Measurements from ENCODE around the gene CFAP69.

Gene CFAP69, protein sequence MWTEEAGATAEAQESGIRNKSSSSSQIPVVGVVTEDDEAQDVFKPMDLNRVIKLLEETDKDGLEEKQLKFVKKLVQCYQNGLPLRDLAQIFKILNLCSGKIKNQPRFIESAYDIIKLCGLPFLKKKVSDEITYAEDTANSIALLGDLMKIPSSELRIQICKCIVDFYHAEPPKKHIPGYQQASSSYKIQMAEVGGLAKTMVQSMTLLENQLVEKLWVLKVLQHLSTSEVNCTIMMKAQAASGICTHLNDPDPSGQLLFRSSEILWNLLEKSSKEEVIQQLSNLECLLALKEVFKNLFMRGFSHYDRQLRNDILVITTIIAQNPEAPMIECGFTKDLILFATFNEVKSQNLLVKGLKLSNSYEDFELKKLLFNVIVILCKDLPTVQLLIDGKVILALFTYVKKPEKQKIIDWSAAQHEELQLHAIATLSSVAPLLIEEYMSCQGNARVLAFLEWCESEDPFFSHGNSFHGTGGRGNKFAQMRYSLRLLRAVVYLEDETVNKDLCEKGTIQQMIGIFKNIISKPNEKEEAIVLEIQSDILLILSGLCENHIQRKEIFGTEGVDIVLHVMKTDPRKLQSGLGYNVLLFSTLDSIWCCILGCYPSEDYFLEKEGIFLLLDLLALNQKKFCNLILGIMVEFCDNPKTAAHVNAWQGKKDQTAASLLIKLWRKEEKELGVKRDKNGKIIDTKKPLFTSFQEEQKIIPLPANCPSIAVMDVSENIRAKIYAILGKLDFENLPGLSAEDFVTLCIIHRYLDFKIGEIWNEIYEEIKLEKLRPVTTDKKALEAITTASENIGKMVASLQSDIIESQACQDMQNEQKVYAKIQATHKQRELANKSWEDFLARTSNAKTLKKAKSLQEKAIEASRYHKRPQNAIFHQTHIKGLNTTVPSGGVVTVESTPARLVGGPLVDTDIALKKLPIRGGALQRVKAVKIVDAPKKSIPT

DNA sequence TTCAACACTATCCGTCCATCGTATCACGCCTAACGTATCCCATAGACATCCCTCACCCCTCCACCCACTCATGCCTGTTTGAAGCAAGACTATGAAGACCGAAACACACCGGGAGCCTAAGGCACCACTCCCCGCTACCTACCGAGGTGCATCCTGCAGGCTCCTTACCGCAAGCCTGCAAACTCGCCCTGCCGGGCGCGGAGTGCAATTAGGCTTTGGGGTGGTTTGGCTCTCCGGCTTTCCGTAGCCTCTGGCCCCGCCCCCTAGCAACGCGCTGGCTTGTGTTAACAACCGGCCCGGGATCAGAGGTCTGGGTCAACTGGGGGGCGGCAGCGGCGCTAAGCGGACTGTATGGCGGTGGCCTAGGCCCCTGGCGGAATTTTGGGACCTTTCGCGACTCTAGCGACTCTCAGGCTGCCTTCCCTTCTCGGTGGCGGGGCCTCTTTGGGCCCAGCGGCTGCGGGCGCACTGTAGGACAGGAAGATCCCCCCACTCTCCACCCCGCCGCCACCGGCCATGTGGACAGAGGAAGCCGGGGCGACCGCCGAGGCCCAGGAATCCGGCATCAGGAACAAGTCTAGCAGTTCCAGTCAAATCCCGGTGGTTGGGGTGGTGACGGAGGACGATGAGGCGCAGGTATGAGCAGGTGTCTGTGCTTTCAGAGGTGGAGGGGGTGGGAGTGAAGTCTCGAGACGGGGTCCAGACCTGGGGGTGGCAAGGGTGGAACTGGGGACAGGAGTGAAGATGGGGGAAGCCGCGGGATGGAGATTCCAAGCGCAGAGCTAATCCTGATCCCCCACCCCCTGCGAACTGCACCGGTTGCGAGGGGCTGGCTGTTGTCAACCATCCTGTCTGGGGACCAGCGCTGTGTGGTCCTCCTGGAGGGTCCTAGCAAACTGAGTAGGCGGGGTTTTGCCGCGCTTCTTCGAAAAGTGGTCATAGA is at the start of gene CFAP69:
Gene CFAP69 (plus strand): TSS at position 266 of the 943 bp plus-strand sequence. CDS start 251 bp downstream, at position 517.
- DNase-seq (ENCODE audit: extremely low read depth in 1 of 2, low read depth in 1 of 2), result peak; percentile 66 to 82

DNA sequence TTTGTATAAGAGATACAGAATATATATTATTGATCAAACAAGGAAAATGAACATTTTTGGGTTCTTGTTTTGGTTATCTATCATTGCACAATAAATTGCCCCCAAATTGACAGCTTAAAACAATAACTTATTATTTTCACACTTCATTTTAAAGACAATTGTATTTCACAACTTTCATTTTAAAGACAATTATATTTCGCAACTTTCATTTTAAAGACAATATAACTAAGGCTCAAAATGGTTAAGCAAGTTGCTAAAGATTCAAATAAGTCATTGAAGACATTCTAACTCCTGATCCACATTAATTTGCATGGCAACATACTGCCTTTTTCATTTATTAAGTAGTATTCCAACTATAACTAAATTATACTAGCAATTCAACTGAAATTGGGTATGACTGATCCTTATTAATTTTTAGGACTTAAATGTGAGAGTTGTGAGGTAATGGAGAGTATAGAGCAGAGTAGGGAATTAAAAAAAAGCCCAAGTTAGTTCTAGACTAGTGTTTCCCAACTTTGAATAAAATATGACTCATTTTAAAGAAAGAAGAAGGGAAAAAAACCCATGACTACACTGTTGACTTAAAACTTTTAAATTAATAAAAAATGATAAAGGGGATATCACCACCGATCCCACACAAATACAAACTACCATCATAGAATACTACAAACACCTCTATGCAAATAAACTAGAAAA is 43.3 kb upstream of the CFAP69 start:
- DNase-seq (ENCODE audit: extremely low read depth in 1 of 2, low read depth in 1 of 2), result no peak

DNA sequence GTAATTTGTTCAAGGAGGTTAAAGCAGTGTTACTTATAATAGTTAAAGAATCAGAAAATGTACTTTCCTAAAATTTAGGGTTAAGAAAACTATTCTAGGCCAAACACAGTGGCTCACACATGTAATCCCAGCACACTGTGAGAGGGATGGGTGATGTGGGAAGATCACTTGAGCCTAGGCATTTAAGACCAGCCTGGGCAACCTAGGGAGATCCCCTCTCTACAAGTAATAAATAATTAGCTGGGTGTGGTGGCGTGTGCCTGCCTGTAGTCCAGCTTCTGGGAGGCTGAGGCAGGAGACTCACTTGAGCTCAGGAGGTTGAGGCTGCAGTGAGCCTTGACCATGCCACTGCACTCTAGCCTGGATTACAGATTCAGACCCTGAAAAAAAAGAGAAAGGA is 37.0 kb upstream of the CFAP69 start:
- DNase-seq (ENCODE audit: extremely low read depth in 1 of 2, low read depth in 1 of 2), result no peak

DNA sequence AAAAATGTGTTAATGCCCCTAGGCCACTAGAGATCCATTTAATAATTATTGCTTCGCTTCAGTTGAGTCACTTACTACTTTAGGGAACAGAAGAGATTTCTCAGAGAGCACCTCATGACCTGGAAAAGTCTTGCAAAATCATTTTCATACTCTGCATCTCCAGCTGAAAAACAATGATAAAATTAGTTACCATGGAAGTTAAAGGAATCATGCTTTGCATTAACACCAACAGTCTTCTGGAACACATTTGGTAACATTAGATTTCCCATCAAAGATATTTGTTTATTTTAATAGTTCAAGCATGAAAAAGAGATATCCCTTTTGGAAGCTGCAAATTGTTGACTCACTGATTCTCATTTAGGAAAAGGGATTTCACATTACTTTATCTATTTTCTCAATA is 35.2 kb upstream of the CFAP69 start:
- DNase-seq (ENCODE audit: extremely low read depth in 1 of 2, low read depth in 1 of 2), result no peak

DNA sequence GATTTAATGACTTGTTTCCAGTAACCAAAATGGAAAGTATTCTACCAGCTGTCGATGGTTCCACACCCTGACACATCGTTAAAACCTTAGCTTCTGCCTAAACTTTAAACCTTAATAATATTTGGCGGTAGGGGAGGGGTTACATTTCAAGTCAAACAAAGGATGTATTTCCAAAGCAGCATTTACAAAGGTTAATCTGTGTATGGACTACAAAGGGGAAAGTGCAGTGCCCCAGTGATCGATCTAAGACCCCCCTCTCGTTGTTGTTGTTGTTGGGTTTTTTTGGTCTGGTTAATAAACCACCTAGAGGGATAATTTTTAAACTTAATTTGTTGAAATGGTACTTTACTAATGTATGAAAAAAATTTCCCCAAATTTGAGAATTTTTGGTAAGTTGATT is 34.5 kb upstream of the CFAP69 start:
- no peak for DNase-seq (ENCODE audit: extremely low read depth in 1 of 2, low read depth in 1 of 2)

DNA sequence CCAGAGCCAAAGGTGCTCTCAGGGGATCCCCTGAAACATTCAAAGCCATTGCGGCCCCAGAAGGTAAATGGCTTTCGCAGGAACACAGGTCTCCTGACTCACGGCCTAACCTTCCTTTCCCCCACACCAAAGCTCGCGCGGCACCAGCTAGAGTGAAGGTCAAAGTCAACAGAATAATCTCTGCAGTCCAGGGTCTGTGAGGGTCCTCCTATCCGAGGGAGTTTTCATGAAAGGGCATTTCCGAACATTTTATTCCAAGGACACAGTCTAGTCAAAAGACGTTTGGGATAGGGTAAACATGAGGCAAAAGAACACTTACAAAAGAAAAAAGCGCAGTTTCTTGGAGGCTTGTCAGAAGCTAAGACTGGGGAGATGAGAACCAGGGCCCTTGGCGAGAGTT is 34.0 kb upstream of the CFAP69 start:
- DNase-seq (ENCODE audit: extremely low read depth in 1 of 2, low read depth in 1 of 2), result no peak

DNA sequence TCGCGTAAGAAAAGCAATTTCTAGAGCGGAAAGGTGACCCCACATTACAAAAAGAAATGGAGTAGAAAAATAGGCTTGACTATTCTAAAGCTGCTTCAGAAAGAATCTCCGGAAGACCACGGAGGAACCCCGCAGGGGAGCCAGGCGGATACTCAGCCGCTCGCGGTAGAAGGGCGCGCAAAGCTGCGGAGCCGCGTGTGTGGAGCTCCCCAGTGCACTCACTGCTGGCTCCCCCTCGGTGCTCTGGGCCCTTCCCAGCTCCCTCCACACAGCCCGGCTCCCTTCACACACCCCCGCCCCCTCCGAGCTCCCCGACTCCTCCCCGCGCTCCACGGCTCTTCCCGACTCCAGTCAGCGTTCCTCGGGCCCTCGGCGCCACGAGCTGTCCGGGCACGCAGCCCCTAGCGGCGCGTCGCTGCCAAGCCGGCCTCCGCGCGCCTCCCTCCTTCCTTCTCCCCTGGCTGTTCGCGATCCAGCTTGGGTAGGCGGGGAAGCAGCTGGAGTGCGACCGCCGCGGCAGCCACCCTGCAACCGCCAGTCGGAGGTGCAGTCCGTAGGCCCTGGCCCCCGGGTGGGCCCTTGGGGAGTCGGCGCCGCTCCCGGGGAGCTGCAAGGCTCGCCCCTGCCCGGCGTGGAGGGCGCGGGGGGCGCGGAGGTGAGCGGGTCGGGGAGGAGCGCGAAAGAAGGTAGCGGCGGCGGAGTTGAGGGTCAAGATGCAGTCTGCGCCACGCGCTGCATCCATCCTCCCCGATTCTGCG is 33.4 kb upstream of the CFAP69 start, which contains the start of gene STEAP2:
Gene STEAP2 (plus strand): TSS at position 350 of the 758 bp plus-strand sequence. CDS start 13,343 bp downstream, outside the sequence.
- peak; percentile 5 to 8 for DNase-seq (ENCODE audit: extremely low read depth in 1 of 2, low read depth in 1 of 2)

DNA sequence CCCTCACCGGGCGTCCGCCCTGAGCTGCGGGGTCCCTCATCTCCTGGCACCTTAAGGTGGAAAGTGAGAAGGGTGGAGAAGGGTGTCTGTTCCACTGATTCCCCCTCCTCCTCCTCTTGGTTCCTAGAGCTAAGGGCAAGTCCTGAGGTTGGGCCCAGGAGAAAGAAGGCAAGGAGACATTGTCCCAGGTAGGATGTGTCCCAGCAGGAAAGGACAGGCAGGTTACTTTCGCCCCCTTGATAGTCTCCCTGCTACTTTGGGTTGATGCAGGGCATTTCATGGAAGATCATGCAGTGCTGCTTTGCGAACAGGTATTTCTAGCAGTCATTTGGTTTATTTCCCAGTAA is 32.9 kb upstream of the CFAP69 start:
- DNase-seq (ENCODE audit: extremely low read depth in 1 of 2, low read depth in 1 of 2), result no peak

DNA sequence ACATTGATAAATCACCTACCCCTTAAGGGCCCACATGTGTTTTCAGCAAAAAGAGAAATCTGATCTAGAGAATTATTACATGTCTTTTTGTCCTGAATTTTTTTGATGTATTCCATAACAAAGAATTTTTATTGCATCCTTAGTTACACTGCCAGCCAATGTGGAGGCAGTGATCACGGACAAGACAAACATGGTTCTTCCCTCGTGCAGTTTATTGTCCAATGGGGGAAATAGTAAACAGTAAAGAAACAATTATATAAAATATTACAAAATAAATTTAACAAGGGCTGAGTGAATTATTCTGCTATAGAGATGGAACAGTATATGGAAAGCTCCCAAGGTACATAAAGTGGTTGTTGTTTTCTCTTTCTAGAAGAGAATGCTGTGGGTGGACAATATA is 31.5 kb upstream of the CFAP69 start:
- no peak for DNase-seq (ENCODE audit: extremely low read depth in 1 of 2, low read depth in 1 of 2)

DNA sequence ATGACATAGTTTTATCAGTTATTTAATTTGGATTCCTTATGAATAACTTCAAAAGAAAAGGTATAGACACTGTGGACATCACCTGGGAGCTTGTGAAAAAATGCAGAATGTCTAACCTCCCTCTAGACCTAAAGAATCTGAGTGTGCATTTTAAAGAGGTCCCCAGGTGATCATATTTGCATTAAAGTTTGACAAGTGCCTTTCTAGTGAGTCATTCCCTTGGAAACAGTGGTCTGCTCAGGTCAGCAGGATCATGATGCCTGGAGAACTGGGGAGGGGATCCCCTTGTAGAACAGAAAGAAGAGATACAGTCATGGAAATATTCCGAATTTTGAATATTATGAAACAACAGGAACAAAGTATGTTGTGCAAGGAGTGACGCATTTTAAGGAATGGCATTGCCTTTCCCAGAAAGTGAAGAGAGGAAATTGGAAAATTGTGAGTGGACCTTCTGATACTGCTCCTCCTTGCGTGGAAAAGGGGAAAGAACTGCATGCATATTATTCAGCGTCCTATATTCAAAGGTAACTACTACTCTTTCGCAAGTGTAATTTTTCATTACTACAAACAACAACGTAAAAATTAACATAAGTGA is 28.8 kb upstream of the CFAP69 start:
- DNase-seq (ENCODE audit: extremely low read depth in 1 of 2, low read depth in 1 of 2), result no peak

DNA sequence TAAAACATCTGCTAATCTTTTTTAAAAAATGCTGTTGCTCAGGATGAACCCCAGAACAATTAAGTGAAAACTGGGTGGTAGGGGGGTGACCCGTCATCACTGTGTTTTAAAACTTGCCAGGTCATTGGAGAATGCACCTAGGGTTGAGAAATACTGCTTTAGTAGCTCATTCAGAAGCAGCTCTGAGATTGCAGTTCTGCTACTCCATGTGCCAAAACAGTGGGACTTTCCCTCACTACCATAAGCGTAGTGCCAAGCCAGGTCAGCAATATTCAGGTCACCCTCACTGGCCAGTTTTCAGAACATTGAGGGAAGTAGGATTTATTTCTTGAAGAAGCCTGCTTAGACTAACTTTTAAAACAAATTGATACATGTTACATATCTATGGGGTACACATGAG is 28.2 kb upstream of the CFAP69 start:
- DNase-seq (ENCODE audit: extremely low read depth in 1 of 2, low read depth in 1 of 2), result no peak

DNA sequence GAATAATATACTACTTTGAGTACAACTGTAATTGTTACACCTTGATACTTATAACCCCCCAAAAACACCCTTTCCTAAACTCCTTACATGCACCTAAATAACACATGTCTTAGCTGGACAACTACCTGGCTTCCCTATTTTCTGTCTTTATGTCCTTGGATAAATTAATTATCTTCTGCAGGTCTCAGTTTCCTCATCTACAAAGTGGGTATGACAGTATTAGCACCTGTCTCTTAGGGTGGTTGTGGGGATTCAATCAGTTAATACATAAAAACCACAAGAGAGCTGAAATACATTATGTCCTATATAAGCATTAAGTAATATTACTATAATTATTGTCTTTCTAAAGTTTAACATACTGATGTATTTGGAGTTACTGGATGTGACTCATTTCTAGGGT is 22.6 kb upstream of the CFAP69 start:
- DNase-seq (ENCODE audit: extremely low read depth in 1 of 2, low read depth in 1 of 2), result no peak

DNA sequence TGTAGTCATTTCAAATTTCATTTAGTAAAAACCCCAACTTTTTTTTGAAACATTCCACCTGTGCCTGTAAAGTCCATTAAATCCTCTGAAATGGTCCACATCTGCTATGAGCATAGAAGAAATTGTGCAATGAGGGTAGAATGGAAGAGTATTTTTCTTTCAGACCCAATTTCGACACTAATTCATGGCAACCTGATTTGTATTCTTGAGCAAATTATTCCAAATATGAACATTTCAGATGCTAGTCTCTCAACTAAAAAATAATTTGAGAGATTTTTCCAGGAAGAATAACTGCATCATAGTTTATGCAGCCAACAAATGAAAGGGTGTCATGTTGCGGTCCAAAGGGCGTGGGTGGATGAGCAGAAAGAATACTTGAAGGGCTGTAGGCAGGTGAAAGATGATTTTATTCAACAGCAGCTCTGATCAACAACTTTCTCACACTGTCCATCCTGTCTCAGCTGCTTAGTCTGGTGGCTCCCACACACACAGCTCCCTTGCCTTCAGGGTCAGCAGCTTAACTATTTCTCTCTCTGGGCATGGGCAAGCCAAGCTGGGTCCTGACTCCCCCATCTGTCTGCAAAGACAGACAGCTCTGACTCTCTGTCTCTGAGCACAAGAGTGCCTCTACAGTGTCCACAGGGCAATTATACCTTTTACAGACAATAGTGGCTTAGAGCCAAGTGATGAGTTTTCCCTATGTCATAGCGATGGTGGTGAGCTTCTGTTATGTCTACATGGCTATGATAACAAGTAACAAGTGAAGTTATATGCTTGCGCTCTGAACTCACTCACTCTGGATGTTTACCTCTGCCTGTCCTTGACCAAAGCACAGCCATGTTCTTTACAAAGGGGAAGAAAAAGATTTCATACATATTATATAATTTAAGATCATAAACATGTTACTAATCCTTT is 21.9 kb upstream of the CFAP69 start:
- DNase-seq (ENCODE audit: extremely low read depth in 1 of 2, low read depth in 1 of 2), result no peak

DNA sequence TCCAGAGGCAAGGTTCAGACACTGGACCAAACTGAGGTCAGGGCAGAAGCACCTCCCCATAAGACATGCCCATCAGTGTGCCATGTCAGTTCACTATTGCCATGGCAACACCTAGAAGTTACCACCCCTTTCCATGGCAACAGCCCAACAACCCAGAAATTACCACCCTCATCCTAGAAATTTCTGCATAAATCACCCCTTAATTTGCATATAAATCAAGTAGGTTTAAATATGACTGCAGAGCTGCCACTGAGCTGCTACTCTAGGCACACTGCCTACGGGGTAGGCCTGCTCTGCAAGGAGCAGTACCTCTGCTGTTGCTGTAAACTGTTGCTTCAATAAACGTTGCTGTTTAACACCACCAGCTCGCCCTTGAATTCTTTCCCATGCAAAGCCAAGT is 20.8 kb upstream of the CFAP69 start:
- no peak for DNase-seq (ENCODE audit: extremely low read depth in 1 of 2, low read depth in 1 of 2)

DNA sequence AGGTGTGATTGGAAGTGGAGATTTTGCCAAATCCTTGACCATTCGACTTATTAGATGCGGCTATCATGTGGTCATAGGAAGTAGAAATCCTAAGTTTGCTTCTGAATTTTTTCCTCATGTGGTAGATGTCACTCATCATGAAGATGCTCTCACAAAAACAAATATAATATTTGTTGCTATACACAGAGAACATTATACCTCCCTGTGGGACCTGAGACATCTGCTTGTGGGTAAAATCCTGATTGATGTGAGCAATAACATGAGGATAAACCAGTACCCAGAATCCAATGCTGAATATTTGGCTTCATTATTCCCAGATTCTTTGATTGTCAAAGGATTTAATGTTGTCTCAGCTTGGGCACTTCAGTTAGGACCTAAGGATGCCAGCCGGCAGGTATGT is 19.8 kb upstream of the CFAP69 start:
- DNase-seq (ENCODE audit: extremely low read depth in 1 of 2, low read depth in 1 of 2), result no peak

DNA sequence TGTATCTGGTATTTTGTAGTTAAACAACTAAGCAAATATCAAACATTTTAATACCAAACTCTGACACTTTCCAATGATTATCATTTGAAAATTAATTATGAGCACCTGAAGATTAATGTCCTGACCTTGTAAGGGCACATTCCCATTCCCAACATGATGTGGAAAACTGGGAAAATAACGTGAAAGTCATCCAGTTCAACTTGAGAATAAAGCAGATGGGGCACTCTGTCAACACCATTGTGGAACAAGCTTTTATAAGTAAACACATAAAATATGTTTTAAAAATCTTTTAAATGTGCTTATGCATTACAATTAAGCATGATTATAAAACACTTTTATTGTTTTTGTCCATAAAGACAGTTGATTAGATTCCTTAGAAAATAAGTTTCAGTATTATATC is 19.4 kb upstream of the CFAP69 start:
- no peak for DNase-seq (ENCODE audit: extremely low read depth in 1 of 2, low read depth in 1 of 2)

DNA sequence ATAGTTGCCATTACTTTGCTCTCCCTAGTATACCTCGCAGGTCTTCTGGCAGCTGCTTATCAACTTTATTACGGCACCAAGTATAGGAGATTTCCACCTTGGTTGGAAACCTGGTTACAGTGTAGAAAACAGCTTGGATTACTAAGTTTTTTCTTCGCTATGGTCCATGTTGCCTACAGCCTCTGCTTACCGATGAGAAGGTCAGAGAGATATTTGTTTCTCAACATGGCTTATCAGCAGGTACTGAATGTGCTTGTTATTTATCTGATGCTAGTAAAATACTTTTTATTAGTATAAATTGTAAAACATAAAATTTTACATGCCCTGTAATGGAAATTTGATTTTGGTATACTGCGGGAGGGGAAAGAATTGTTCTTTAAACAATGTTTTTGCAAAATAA is 17.7 kb upstream of the CFAP69 start:
- DNase-seq (ENCODE audit: extremely low read depth in 1 of 2, low read depth in 1 of 2), result no peak

DNA sequence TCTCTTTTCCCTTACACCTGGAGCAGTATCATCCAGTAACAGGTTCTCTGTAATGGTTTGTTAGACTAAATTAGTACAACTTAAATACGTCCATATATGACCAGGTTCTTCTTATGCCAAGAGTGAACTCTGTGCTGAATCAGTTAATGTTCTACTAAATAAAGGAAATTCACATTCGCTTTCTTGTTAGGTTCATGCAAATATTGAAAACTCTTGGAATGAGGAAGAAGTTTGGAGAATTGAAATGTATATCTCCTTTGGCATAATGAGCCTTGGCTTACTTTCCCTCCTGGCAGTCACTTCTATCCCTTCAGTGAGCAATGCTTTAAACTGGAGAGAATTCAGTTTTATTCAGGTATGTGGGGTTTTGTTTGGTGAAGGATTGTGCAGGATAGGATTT is 15.3 kb upstream of the CFAP69 start:
- DNase-seq (ENCODE audit: extremely low read depth in 1 of 2, low read depth in 1 of 2), result no peak
